SK-N-MC (cell line): Measurements from ENCODE around the gene PSMA6.

ENCODE experiments used
- EZH2 ChIP-seq: fragments of 200-600 bp; sonication (generic); IDR thresholded peaks from one replicate; pipeline ENCODE4 v1.6.1; 2017; ENCODE audit warnings: antibody characterized with exemption
- POLR2AphosphoS5 ChIP-seq: IDR thresholded peaks from 2 replicates; pipeline ENCODE4 v1.6.1; 2012; ENCODE audit warnings: mild to moderate bottlenecking, low read depth, low read length, borderline replicate concordance

- TF ChIP-seq EZH2 (no peak), POLR2AphosphoS5 (no peak)
Observed at GRCh38 chr14:35268946-35269345, 23.2 kb upstream of the PSMA6 start.
